ENCODE data around the gene CEP68.

CEP68 gene

GRCh38 chr2:65061146-65061909 is 5.1 kb downstream of the CEP68 start:
- no peak for FAIRE-seq

- FAIRE-seq, result no peak
These were observed 5.7 kb downstream of the CEP68 start for GRCh38 chr2:65061910-65062339.

GRCh38 chr2:65062843-65063825 is 6.9 kb downstream of the CEP68 start:
- no peak for FAIRE-seq

DNA sequence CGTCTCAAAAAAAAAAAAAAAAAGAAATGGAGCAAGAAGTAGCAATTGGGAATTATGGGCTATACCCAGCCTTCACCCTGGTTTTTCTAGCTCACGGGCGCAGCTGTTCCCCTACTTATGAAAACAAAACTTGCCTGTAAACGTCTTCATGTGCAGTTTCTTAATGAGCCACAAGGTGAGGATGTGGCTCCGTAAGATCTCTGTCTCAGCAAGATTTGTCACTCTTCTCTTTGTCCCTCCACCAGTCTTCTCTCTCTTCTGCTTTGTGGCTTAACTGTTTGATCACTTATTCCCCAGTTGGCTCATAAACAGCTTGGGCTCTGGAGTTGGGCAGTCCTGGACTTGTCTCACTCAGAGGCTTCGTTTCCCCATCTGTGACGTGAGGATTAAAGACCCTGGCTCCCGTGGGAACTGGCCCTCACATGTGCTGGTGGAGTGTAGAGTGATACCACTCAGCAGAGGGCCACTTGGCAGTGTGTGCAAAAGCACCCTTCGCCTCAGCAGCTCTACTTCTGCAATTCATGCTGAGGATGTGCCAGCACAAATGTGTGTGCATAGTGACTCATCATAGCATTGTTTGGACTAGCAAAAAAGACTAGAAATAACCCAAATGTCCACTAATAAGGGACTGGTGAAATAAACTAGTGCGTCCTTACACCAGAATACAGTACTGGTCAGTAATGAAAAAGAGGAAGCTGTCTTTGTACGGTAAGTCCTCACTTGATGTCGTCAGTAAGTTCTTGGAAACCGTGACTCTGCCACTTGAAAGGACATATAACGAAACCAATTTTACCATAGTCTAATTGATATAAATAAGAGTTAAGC is 8.7 kb downstream of the CEP68 start:
- no peak for FAIRE-seq

DNA sequence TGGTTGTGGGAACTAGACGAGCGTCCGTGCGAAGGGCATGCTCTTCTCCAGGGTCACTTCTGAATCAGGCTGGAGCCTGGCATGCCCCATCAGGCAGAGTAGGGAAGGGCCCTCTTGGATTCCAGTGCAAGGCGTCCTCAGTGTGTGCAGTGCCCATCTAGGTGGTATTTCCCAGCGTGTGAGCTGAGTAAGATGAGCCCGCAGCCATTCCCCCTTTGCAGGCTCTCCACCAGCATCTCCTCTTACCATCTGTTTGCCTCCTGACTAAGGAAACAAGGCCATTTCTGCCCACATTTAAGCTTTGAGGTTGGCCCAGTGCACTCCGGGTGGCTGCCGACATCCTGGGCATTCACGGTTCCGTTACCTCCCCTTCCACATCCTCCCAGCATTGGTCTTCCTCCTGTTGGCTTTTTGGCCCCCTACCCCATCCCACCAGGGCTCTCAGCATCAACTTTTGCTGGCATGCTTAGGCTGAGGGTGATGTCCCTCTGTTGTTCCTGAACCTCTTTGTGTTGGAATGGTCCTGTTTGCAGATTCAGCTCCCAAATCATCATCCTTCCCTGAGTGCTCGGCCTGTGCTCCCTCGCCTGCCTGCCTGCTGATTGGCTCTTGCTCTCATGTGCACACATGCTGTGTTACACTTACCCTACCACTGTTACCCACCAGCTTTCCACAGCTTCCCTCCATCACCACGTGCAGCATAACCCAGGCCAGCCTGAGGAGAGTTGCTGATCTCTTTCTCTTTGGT is 11.8 kb downstream of the CEP68 start:
- FAIRE-seq, result no peak

DNA sequence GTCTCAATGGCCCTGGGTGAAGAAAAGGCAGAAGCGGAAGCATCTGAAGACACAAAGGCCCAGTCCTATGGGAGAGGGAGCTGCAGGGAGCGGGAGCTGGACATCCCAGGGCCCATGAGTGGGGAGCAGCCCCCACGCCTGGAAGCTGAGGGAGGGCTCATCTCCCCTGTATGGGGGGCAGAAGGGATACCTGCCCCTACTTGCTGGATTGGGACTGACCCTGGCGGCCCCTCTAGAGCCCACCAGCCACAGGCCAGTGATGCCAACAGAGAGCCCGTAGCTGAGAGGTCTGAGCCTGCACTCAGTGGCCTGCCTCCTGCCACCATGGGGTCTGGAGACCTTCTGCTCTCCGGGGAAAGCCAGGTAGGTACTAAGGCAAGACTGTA is 13.2 kb downstream of the CEP68 start:
- FAIRE-seq, result no peak

- no peak for FAIRE-seq
These were observed 14.1 kb downstream of the CEP68 start for GRCh38 chr2:65070172-65070830.

DNA sequence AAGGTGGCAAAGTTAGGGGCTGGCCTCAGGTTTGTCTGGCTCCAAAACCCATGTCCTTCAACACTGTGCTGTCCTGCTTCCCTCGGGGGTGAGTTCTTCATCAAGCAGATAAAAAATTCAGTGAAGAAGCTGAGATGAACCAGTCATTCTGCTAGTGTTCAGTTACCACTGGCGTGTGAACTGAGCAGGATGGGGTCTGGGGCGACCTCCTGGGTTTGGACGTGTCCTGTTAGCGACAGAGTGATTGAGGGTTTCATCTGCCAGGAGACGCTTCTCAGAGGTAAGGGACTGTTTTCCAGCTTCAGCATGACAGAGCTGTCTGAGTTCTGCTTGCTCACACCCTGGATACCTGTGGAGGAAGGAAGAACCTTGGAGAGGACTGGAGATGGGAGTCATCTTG is 14.6 kb downstream of the CEP68 start:
- FAIRE-seq, result no peak

DNA sequence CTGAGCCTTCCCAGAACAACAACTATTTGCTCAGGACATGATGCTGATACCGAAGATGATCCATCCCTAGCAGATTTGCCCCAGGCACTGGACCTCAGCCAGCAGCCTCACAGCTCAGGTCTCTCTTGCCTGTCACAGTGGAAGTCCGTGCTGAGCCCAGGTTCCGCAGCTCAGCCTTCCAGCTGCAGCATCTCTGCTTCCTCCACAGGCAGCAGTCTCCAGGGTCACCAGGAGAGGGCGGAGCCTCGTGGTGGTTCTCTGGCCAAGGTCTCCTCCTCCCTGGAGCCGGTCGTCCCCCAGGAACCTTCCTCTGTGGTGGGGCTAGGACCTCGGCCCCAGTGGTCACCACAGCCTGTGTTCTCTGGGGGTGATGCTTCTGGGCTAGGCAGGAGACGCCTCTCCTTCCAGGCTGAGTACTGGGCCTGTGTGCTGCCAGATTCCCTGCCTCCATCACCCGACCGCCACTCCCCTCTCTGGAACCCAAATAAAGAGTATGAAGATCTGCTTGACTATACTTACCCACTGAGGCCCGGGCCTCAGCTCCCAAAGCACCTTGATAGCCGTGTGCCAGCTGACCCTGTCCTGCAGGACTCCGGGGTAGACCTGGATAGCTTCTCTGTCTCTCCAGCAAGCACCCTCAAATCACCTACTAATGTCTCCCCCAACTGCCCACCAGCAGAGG is 15.4 kb downstream of the CEP68 start:
- no peak for FAIRE-seq

GRCh38 chr2:65072181-65072970 is 16.2 kb downstream of the CEP68 start:
- no peak for FAIRE-seq

DNA sequence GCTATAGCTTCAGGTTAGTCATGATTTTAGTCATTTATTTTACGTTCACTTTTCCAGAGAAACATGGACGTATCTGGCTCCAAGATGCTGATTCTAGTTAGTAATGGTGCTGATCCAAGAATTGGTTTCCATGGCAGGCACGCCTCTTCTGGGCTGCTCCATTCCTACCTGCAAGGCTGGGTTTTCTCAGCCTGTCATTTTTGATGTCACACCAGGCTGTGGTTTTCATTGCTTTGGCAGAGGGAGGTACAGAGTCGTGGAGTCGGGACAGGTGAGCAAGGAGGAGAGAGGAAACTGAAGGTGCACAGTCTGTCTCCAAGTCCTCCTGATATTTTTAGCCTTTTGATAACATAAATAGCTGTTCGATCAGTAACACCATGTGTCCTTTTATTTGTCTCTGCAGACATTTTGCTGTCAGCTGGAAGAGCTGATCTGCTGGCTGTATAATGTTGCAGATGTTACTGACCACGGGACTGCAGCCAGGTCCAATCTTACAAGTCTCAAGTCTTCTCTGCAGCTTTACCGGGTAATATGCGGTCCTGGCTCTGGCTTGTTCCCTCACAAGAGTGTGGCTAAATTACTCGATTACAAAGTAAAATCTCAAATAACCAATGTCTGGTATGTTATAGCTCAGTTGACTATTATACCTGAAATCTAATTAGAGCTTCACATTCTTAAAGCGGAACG is 17.8 kb downstream of the CEP68 start:
- FAIRE-seq, result no peak

- no peak for FAIRE-seq
These were observed 19.0 kb downstream of the CEP68 start for GRCh38 chr2:65075176-65075575.

- FAIRE-seq, result no peak
These were observed 19.6 kb downstream of the CEP68 start for GRCh38 chr2:65075605-65076344.

GRCh38 chr2:65076345-65076710 is 20.1 kb downstream of the CEP68 start:
- no peak for FAIRE-seq

- no peak for FAIRE-seq
These were observed 21.7 kb downstream of the CEP68 start for GRCh38 chr2:65077898-65078297.

DNA sequence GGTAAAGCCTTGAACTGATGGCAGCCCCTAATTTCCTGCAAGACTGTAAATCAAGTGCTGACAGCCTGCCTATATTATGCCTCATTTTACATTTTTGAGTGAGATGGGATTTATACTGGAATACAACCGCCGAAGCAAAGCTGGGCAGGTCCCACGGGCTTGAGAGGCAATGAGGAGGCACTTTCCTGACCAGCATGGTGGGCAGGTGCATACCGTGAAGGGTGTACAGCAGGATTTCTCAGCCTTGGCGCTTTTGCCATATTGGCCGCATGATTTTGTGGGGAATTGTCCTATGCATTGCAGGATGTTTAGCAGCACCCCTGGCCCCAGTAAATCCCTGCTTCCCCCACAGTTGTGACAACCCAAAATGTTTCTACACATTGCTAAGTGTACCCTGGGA is 22.8 kb downstream of the CEP68 start:
- FAIRE-seq, result no peak

DNA sequence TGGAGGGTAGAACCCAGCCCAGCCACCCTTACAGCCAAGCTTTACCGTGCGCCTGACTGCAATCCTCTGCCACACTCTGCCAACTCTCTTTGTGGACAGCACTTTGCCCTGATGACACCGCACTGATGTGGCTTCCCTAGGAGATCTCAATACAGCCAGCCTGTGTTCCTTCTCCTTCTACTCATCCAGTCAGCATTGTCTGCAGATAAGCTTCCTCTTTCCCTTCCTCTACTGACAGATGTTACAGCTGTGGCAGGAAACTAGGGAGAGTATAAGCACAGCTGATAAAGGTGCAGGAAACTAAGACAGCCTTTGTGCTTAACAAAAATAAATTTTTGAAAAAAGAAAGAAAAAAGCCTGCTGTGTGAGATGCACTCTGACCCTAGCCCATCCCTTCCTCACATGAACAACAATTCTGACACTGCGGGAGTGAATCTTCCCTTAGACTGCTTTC is 25.0 kb downstream of the CEP68 start:
- no peak for FAIRE-seq

GRCh38 chr2:65085148-65085547 is 28.9 kb downstream of the CEP68 start:
- FAIRE-seq, result no peak

GRCh38 chr2:65092791-65093190 is 36.6 kb downstream of the CEP68 start:
- FAIRE-seq, result no peak
